Psoas muscle (tissue), 8 donors: ENCODE results near the gene POU6F1. TPM values are rescaled to one million over a fixed set of nuclear protein-coding genes. Genes with fewer than 3 reads are reported as not detected.

Experiments
- ATAC-seq, 4 donors: fragments of 200-7000 bp; cut with Tn5 transposase; one replicate each; pipeline ENCODE4 v1.9.1; 2020; ENCODE audit warnings: moderate library complexity in 3 of 4, mild to moderate bottlenecking in 2 of 4
- DNase-seq, 2 donors: peaks; one replicate each; pipeline ENCODE4 v3.0.0-alpha.2; 2020
- H3K27ac ChIP-seq: fragments of 200-600 bp; one replicate; pipeline ENCODE4 v1.8.0; 2022
- H3K27me3 ChIP-seq, 3 donors: fragments of 200-600 bp in 1 of 3; one replicate each; pipeline versions ENCODE4 v1.6.1 to v1.8.0; 2013 to 2022; ENCODE audit warnings: low read length in 2 of 3, mild to moderate bottlenecking in 2 of 3, moderate library complexity in 1 of 3; ENCODE audit not compliant: insufficient read depth in 3 of 3
- H3K36me3 ChIP-seq, 2 donors: fragments of 200-600 bp in 1 of 2; one replicate each; pipeline versions ENCODE4 v1.6.1 to v1.8.0; 2013 to 2022; ENCODE audit warnings: low read depth in 1 of 2, mild to moderate bottlenecking in 1 of 2, moderate library complexity in 1 of 2; ENCODE audit not compliant: insufficient read depth in 1 of 2
- H3K4me1 ChIP-seq: fragments of 200-600 bp; one replicate; pipeline ENCODE4 v1.8.0; 2022
- H3K4me3 ChIP-seq: fragments of 200-600 bp; one replicate; pipeline ENCODE4 v1.8.0; 2022; ENCODE audit warnings: mild to moderate bottlenecking
- H3K9me3 ChIP-seq: fragments of 200-600 bp; one replicate; pipeline ENCODE4 v1.8.0; 2022
- WGBS, 3 donors: extraction: QIAGEN DNeasy Blood & Tissue Kit; methylation state at CpG; one replicate each; pipeline versions ENCODE4 v1.1.6 to v1.1.7; 2013; 5-methylcytosine and 5-hydroxymethylcytosine counted together
- intact Hi-C, 2 donors: fragments of 100-400 bp; cut with DNase I; formaldehyde crosslinking; loops; one replicate each; pipeline versions ENCODE4 v1.11.0 to v1.14.2; 2022
- polyA plus RNA-seq, 3 donors: library from polyadenylated mRNA; stranded (reverse); fragments of 200-250 nt; gene quantifications; one replicate each; pipeline ENCODE4 v1.2.3, GENCODE V29; 2013
- total RNA-seq, 4 donors: library from RNA; stranded (reverse); fragmentation: NEBNext Ultra II Directional in 2 of 4; extraction: Animal tissue kit (Norgen Biotek cat#: 25700) in 2 of 4; gene quantifications; one replicate each; pipeline versions ENCODE4 v1.2.1 to v1.2.4, GENCODE V29; 2021 to 2023
- TF ChIP-seq, protein P1 (sequence below): fragments of 200-600 bp; IDR thresholded peaks from one replicate; pipeline ENCODE4 v1.8.0; 2022; ENCODE audit warnings: antibody characterized with exemption
- donor health status: healthy with polysubstance abuse.
- donor health status: DM: no; HTN: no; CAD: no; lungs with moderate emphysema.
- donor health status: Bipolar disorder and iron deficiency.
- donor health status: healthy.
- donor health status: DM: yes; HTN: yes; CAD: no.
- donor health status: DM: no; HTN: no; CAD: no.
- donor health status: DM: no; HTN: no; CAD: no.
- donor health status: DM: yes; HTN: yes; CAD: no.

Gene POU6F1
- total and polyA plus RNA-seq, 7 donors: 2.3 to 20.9 (median 10.3) TPM

- H3K9me3 ChIP-seq: no peaks in the 10 kb centered on the region
- no peaks in the 10 kb centered on the region for H3K27me3 ChIP-seq
- intact Hi-C loops: no loop called here
- no peak overlapping the region for H3K27ac ChIP-seq
- 66 to 88% (median 77%) methylated on average over 7 of the region's 7 CpGs for WGBS, 3 donors
- no peak overlapping the region for H3K4me3 ChIP-seq
- peaks cover 27% of the 10 kb centered on the region for H3K4me1 ChIP-seq
- DNase-seq: peak in 1 of 2 donors; percentile 30
- TF ChIP-seq, protein P1, sequence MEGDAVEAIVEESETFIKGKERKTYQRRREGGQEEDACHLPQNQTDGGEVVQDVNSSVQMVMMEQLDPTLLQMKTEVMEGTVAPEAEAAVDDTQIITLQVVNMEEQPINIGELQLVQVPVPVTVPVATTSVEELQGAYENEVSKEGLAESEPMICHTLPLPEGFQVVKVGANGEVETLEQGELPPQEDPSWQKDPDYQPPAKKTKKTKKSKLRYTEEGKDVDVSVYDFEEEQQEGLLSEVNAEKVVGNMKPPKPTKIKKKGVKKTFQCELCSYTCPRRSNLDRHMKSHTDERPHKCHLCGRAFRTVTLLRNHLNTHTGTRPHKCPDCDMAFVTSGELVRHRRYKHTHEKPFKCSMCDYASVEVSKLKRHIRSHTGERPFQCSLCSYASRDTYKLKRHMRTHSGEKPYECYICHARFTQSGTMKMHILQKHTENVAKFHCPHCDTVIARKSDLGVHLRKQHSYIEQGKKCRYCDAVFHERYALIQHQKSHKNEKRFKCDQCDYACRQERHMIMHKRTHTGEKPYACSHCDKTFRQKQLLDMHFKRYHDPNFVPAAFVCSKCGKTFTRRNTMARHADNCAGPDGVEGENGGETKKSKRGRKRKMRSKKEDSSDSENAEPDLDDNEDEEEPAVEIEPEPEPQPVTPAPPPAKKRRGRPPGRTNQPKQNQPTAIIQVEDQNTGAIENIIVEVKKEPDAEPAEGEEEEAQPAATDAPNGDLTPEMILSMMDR: no peak
- peaks cover 8 to 52% of the 10 kb centered on the region in 2 donors for H3K36me3 ChIP-seq
- no peak for ATAC-seq
These were observed 24.3 kb upstream of the POU6F1 start for GRCh38 chr12:51242120-51242519.

DNA sequence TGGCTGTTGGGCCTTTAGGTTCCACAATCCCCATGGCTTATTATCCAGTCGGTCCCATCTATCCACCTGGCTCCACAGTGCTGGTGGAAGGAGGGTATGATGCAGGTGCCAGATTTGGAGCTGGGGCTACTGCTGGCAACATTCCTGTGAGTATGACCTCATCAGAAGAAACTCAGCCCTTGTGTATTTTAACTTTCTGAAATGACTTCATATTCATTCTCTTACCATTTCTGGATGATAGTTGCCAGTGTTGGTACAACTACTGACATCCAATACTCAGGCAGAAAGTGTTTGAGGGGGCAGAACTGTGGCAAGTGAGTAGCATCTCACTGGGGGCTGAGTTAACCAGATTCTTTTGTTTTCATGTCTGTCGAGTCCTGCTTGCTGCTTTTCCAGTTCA is 23.1 kb upstream of the POU6F1 start:
- ATAC-seq: no peak

DNA sequence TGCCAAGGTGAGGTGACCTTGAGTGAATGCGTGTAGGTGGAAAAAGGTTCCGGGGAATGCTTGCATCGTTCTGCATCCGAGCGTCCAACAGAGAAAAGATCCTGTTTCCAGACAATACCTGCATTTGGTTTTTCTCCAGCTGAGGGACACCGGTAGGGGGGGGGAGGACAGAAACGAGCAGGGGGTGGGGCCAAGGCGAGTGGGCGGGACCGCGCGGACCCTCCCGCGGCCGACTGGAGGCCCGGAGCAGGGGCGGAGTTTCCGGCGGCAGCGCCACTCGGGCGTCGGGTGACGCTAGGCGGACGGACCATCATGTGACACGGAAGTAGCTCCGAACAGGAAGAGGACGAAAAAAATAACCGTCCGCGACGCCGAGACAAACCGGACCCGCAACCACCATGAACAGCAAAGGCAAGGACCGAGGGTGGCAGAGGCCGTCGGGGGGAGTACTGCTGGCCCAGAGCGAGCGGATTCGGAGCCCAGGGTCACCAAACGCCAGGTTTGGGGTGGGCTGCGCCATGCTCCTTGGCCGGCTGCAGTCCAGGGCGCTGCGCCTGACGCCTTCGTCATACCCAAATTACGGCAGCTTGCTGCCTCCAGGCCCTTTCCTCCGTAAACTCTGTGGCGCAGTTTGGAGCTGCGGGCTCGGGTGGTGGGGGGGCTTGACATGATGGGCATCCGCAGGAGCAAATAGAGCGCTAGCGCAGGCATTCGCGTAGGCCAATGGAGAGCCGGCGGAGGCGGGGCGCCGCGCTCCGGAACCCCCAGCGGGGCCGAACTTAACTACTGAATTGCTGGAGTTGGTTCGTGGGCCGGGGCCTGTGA is 20.9 kb upstream of the POU6F1 start, which contains the start of gene DAZAP2:
DAZAP2 (plus strand) TSS at position 317 of the 825 bp plus-strand sequence; CDS start at position 399, 82 bp downstream.
- 0% methylated on average over 64 to 70 of the region's 70 CpGs for WGBS, 3 donors
- Histone ChIP-seq H3K27ac (peak within 1 kb of the TSS; percentile 100), H3K9me3 (no peaks in the 10 kb centered on the region), H3K4me1 (peaks cover 27% of the 10 kb centered on the region), H3K27me3 (no peaks in the 10 kb centered on the region), H3K4me3 (peak within 1 kb of the TSS; percentile 100), H3K36me3 (peaks cover 5 to 39% of the 10 kb centered on the region in 2 donors)
- DNase-seq (peak; percentile 95 to 98), ATAC-seq (peak; percentile 98 to 99 (median 98))
- TF ChIP-seq, protein P1: peak; percentile 28
- intact Hi-C loops: loop anchor here (1.0 to 10.0 kb wide), 4 partner anchors 20 to 474 kb away; partner anchors contain the start of genes POU6F1 (in 2 of the 2), ATF1 (in 1 of the 2) and CSRNP2 (in 1 of the 2)

More for the DNA sequence above, 23.1 kb upstream of the POU6F1 start:
- intact Hi-C loops: loop anchor here in 1 of 2 donors (2.0 kb wide), 1 partner anchor 194 kb away; no protein-coding TSS in a partner anchor
- Histone ChIP-seq H3K36me3 (peaks cover 8 to 52% of the 10 kb centered on the region in 2 donors), H3K4me1 (peaks cover 27% of the 10 kb centered on the region), H3K27ac (peak overlapping the region; percentile 31), H3K9me3 (no peaks in the 10 kb centered on the region), H3K27me3 (no peaks in the 10 kb centered on the region), H3K4me3 (peak overlapping the region; percentile 100)
- WGBS, 3 donors: 46 to 76% (median 48%) methylated on average over 2 of the region's 2 CpGs
- TF ChIP-seq, protein P1: no peak
- no peak for DNase-seq

DNA sequence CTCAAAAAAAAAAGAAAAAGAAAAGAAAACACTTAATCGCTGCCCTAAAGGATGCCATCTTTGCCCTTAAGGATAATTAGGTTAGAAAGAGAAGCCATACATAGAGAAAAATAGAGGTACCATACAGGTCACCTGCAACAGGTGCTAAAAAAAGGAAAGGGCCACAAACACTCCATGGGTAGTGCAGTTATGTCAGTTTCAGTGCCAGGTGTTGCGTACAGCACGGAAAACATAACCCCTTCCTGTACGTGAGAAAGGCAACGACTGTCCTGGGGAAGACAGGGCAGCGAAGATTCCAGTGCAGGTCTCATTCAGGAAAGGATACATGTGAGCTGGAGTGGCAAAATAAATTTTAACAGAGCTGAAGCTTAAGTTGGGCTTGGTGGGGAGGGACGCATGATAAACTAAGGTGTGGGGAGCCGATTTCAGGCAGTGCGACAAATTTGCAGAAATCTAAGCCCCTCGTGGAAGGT is 20.2 kb upstream of the POU6F1 start:
- Histone ChIP-seq H3K27ac (peak overlapping the region; percentile 100), H3K36me3 (peaks cover 4 to 32% of the 10 kb centered on the region in 2 donors), H3K4me3 (peak overlapping the region; percentile 100), H3K27me3 (no peaks in the 10 kb centered on the region), H3K9me3 (no peaks in the 10 kb centered on the region), H3K4me1 (peaks cover 24% of the 10 kb centered on the region)
- ATAC-seq: peak in 1 of 4 donors; percentile 4
- TF ChIP-seq, protein P1: no peak
- WGBS, 3 donors: 9 to 10% (median 10%) methylated on average over 10 of the region's 10 CpGs
- intact Hi-C loops: loop anchor here (1.0 to 10.0 kb wide), 4 partner anchors 19 to 473 kb away; partner anchors contain the start of genes POU6F1 (in 2 of the 2), ATF1 (in 1 of the 2) and CSRNP2 (in 1 of the 2)
- no peak for DNase-seq
